ENCODE measurements around the gene CEP170B.

DNA sequence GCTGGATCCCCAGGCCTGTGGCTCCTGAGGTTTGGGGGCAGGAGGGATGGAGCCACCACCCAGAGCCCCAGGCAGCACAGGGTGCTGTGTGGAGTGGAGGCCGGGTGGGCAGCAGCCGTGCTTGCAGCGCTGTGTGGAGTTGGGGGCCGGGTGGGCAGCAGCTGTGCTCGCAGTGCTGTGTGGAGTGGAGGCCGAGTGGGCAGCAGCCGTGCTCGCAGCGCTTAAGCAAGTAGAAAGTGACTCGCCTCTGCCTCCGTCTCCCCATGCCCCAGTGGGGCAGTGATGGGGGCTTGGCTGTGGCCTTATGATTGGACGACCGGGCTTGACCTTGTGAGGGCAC is 10.3 kb downstream of the CEP170B start:
- TF ChIP-seq, protein P1, sequence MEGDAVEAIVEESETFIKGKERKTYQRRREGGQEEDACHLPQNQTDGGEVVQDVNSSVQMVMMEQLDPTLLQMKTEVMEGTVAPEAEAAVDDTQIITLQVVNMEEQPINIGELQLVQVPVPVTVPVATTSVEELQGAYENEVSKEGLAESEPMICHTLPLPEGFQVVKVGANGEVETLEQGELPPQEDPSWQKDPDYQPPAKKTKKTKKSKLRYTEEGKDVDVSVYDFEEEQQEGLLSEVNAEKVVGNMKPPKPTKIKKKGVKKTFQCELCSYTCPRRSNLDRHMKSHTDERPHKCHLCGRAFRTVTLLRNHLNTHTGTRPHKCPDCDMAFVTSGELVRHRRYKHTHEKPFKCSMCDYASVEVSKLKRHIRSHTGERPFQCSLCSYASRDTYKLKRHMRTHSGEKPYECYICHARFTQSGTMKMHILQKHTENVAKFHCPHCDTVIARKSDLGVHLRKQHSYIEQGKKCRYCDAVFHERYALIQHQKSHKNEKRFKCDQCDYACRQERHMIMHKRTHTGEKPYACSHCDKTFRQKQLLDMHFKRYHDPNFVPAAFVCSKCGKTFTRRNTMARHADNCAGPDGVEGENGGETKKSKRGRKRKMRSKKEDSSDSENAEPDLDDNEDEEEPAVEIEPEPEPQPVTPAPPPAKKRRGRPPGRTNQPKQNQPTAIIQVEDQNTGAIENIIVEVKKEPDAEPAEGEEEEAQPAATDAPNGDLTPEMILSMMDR (IDR thresholded peaks at IDR 0.05; ENCODE audit: insufficient read depth, low read depth, low read length): no peak
- no peak for TF ChIP-seq EZH2 (IDR thresholded peaks at IDR 0.05; ENCODE audit: insufficient read depth, low read length)

Data from astrocyte (in vitro differentiated cells and primary cell).